GM18508 (cell line): Measurements from ENCODE around the gene FAM133A.

Experiments
- ATAC-seq: cut with Tn5 transposase; IDR thresholded peaks from one replicate; pipeline ENCODE4 v1.9.1; 2021; ENCODE audit warnings: moderate number of reproducible peaks; ENCODE audit not compliant: insufficient read depth, unreplicated experiment

The FAM133A gene

DNA sequence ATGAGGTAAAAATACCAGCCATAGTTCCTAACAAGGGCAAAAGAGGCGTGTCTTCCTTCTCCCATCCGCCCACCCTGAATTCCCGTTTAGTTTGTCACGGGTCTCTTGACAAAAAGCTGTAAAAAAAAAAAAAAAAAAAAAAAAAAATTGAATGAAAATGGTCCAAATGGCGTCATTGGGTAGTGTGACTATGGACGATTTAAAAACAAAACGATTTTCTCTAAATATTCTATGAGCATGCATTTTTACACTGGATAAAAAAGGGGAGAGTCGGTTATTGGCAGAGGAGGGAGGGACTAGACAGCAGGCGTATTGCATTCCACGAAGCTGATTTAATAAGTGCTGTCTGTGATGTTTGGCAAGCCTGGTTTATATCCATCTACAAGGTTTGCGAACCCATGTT lies at the start of gene FAM133A:
Gene FAM133A, plus strand, starts transcription at position 338 of the 403 bp plus-strand sequence. CDS start 35,214 bp downstream, outside the sequence.
- no peak for ATAC-seq

DNA sequence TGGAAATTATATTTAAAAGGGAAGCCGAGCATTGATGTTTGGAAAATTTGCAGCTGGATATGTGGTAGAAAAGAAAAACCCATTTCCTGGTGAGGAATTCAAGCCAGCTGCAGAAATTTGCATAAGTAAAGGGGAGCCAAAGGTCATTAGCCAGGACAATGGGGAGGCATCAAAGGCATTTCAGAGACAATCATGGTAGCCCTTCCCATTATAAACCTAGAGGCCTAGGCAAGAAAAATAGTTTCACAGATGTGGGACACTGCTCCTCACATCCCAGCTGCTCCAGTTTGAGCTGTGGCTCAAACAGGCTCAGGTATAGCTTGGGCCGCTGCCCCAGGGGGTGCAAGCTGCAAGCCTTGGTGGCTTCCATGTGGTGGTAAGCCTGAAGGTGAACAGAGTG lies 36.4 kb upstream of the FAM133A start:
- no peak for ATAC-seq

DNA sequence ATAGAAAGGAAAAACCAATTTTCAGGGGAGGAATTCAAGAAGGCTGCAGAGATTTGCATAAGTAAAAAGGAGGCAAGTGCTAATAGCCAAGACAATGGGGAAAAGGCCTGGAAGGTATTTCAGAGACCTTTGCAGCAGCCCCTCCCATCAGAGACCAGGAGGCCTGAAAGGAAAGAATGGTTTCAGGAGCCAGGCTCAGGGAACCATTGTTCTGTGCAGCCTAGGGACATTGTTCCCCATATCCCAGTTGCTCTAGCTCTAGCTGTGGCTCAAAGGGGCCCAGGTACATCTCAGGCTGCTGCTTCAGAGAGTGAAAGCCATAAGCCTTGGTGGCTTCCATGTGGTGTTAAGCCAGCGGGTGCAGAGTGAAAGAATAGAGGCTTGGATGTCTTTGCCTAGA lies 24.6 kb upstream of the FAM133A start:
- ATAC-seq: no peak

DNA sequence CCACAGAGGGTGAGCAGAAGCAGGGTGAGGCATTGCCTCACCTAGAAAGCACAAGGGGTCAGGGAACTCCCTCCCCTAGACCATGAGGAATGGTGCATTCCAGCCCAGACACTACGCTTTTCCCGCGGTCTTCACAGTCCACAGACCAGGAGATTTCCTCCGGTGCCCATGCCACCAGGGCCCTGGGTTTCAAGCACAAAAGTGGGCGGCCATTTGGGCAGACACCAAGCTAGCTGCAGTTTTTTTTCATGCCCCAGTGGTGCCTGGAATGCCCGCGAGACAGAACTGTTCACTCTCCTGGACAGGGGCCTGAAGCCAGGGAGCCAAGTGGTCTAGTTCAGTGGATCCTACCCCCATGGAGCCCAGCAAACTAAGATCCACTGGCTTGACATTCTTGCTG lies 13.4 kb upstream of the FAM133A start:
- ATAC-seq: no peak

DNA sequence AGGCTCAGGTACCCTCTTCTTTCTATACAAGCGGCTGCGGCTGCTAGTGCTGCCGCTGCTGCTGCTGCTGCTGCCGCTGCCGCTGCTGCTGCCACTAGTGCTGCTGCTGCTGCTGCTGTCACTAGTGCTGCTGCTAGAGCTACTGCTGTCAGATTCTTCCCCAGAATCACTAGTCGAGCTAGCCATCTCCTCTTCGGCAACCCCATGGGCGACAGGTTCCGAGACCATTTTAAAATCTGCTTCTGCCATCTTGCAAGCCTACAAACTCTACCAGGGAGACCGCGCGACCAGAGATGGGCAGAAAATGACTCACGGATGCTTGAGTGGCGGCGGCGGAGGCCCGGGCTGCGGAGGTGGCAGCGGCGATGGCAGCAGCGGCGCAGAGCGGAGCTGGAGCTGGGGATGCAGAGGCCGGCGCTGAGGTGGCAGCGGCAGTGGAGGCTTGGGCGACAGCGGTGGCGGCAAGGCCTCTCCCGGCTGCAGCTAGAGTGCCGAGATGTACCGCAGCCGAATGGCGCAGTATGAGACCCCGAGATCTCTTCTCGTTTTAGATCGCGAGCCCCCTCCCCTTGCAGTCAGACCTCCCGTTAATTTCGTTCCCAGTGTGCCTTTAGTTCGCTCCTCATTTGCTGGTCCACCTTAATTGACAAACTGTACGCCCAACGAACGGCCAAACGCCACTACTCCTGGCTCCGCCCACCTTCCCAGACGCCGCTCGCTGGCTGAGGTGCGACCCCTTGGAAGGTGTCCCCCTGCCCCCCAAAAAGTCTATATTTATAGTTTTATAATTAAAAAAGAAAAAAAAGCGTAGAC lies 744 bp upstream of the FAM133A start, which contains the start of gene NAP1L3:
Gene NAP1L3, minus strand, starts transcription at position 523 of the 813 bp plus-strand sequence. Its CDS starts 274 bp downstream, at position 249.
- ATAC-seq: no peak

DNA sequence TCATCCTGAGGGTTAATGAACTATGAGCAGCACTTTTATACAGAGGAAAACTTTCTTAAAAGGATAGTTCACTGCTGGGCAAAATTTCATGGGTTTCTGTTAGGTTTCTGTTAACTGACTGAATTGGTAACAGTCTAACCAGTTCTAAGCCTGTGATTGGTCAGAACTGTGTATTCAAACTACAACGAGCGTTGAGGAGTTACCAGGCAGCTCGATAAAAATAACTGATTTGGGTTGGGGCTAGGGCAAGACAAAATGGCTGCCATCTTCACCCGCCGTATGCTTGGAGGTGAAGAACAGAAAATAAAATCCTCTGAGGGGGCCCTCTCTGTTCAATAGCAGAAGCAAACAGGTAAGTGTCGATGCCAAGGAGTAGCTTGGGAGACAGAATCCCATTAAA lies 22.0 kb downstream of the FAM133A start:
- no peak for ATAC-seq

DNA sequence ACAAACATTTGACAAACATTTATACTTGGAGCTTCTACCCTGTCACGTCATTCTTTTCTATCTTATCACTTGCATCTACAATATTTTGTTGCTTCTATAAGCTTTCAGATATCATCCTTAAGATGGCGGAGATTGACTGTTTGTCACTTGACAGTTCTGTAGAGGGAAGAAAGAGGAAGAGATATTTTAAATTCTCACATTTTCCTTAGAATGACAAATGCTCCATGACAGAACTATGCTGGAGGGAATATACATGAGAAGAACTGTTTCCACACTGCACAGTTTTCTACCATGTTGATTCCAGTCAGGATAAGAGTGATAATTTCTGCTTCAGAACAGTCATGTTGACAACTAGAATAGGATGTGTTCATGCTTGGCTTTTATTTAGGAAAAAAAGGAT lies 29.7 kb downstream of the FAM133A start:
- no peak for ATAC-seq

DNA sequence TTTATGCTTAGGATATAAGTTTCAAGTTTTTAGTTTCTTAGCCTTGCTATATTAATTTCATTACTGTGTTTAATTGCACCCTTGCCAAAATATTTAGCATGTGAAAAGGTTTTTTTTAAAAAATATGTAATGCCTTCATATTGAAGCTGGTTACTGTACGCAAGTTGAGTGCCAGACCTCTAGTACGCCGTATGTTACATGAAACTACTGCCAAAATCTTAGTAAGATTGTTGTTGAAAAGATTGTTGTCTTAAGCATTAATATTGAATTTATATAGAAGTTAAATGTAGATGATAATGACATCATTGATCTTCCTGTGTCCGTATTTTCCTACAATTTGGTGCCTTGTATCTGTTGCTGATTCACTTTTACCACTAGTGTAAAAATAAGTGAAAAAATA lies 37.1 kb downstream of the FAM133A start:
- ATAC-seq: no peak

DNA sequence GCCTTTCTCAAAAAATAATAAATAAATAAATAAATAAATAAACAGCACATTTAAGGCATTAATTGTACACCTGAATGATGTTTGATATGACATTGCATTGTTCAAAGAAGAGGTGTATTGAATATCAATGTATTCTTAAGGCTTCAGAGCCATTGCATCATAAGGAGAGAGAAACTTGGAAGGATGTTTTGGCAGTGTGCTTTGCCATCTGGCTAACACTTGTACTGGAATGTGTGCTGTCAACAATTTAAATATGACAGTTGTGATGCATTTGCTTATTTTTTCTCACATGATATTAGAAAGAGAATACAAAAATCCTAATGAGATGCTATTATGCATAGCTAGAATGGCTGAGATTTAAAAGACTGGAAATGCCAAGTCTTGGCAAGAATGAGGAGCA lies 67.8 kb downstream of the FAM133A start:
- no peak for ATAC-seq

DNA sequence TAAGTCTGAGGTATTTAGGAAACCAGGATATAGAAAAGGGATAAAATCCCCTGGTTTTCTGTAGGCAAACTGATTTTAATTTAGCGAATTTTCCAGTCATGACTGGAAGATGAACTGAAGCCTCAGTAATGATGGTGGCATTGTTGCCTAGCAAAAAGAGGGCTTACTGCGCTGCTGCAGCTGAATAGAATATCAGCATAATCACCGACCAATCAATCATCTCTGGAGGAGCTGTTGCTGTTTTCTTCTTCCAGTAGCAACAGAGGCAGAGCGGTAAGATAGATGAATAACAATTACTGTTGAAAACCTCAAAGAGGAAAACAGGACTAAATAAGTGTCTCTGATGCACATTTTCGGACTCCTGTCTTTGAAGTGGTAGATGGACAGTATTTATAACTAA lies 86.2 kb downstream of the FAM133A start:
- no peak for ATAC-seq
